MM.1S (cell line): ENCODE measurements around the gene PAPPA.

ENCODE experiments used
- EZH2 ChIP-seq: fragments of 300-600 bp; sonication (generic); optimal IDR thresholded peaks from 2 replicates; pipeline ENCODE3; 2017; ENCODE audit warnings: low read depth, mild to moderate bottlenecking, antibody characterized with exemption, low read length, mixed read lengths
- EZH2phosphoT487 ChIP-seq: fragments of 300-600 bp; sonication (generic); IDR thresholded peaks from 2 replicates; pipeline ENCODE4 v1.6.1; 2018; ENCODE audit warnings: antibody characterized with exemption, low read length
- TF ChIP-seq, protein P1 (sequence below): fragments of 300-600 bp; sonication (generic); IDR thresholded peaks from 2 replicates; pipeline ENCODE4 v1.5.1; 2016; ENCODE audit warnings: antibody characterized with exemption, low read length, mixed read lengths

- TF ChIP-seq EZH2 (no peak), EZH2phosphoT487 (no peak)
- TF ChIP-seq, protein P1, sequence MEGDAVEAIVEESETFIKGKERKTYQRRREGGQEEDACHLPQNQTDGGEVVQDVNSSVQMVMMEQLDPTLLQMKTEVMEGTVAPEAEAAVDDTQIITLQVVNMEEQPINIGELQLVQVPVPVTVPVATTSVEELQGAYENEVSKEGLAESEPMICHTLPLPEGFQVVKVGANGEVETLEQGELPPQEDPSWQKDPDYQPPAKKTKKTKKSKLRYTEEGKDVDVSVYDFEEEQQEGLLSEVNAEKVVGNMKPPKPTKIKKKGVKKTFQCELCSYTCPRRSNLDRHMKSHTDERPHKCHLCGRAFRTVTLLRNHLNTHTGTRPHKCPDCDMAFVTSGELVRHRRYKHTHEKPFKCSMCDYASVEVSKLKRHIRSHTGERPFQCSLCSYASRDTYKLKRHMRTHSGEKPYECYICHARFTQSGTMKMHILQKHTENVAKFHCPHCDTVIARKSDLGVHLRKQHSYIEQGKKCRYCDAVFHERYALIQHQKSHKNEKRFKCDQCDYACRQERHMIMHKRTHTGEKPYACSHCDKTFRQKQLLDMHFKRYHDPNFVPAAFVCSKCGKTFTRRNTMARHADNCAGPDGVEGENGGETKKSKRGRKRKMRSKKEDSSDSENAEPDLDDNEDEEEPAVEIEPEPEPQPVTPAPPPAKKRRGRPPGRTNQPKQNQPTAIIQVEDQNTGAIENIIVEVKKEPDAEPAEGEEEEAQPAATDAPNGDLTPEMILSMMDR = no peak
Measured at GRCh38 chr9:116237456-116237855, 83.9 kb downstream of the PAPPA start.
